ENCODE results near the gene LYSMD1.

LYSMD1 gene

GRCh38 chr1:151130987-151131586, 34.6 kb downstream of the LYSMD1 start:
- Histone ChIP-seq H3K9me3 (no peaks in the 10 kb centered on the region), H3K4me1 (peaks cover 0 to 14% (median 4%) of the 10 kb centered on the region in 4 donors), H3K36me3 (peaks cover 0 to 22% (median 0%) of the 10 kb centered on the region in 3 donors), H3K27me3 (no peaks in the 10 kb centered on the region), H3K4me3 (peak overlapping the region; percentile 40 to 54), H3K27ac (peak overlapping the region; percentile 57 to 64)
- TF ChIP-seq, protein P1, sequence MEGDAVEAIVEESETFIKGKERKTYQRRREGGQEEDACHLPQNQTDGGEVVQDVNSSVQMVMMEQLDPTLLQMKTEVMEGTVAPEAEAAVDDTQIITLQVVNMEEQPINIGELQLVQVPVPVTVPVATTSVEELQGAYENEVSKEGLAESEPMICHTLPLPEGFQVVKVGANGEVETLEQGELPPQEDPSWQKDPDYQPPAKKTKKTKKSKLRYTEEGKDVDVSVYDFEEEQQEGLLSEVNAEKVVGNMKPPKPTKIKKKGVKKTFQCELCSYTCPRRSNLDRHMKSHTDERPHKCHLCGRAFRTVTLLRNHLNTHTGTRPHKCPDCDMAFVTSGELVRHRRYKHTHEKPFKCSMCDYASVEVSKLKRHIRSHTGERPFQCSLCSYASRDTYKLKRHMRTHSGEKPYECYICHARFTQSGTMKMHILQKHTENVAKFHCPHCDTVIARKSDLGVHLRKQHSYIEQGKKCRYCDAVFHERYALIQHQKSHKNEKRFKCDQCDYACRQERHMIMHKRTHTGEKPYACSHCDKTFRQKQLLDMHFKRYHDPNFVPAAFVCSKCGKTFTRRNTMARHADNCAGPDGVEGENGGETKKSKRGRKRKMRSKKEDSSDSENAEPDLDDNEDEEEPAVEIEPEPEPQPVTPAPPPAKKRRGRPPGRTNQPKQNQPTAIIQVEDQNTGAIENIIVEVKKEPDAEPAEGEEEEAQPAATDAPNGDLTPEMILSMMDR (IDR thresholded peaks at IDR 0.05): peak in 1 of 2 experiments; percentile 4
- intact Hi-C loops (cut with DNase I; ENCODE audit: low total_unique reads): no loop called here
- peak; percentile 84 to 92 for DNase-seq

DNA sequence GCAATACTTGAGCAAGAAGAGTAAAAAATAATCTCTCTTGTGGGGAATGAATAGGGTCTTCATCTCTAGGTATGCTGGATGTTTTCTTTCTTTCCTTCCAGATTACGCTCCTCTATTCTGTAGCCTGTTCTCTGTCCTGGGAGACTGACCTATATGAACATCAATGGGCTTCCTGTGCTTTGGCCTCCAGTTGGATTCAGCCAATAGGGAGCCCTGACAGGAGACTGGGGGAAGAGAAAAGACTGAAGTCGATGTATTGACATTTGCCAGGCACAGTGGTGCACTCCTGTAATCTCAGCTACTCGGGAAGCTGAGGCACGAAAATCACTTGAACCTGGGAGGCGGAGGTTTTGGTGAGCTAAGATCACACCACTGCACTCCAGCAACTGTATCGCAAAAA, 36.9 kb downstream of the LYSMD1 start:
- TF ChIP-seq, protein P1 (IDR thresholded peaks at IDR 0.05): no peak
- intact Hi-C loops (cut with DNase I; ENCODE audit: low total_unique reads): no loop called here

DNA sequence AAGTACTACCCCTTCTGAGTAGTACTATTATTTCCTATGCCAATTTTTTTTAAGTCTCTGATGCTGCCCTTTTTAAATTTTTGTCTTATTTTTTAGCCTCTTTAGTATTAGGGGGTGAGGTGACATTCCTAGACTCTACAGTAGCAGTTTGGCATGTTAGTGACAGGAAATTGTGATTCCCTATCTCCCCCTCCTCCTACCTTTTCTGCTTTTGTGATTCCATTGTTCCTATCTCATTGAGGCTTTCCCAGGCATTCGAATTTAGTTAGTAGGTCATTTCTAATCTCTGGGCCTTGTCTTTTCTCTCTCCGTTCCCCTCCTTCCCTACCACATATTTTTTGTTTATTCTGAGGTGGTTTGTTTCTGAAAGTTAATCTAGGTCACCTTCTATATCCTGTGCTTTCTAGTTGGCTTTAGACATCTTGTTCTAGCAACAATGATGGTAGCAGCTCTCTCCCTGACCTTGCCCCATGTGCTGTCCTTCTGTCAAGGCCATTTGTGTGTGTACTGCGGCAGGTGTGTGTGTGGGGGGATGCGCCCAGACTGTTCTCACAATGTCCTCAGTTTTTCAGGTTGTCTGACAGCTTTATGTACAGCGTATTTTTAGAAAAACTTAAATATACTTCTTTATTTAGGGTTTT, 40.8 kb downstream of the LYSMD1 start:
- TF ChIP-seq, protein P1 (IDR thresholded peaks at IDR 0.05): no peak
- Histone ChIP-seq H3K9me3 (no peaks in the 10 kb centered on the region), H3K27me3 (no peaks in the 10 kb centered on the region), H3K4me3 (no peak overlapping the region), H3K27ac (no peak overlapping the region), H3K36me3 (peaks cover 0 to 43% (median 5%) of the 10 kb centered on the region in 3 donors), H3K4me1 (no peaks in the 10 kb centered on the region)
- intact Hi-C loops (cut with DNase I; ENCODE audit: low total_unique reads): no loop called here
- peak in 1 of 2 donors; percentile 7 for DNase-seq

More for the DNA sequence above, 36.9 kb downstream of the LYSMD1 start:
- Histone ChIP-seq H3K4me1 (peaks cover 0 to 14% (median 4%) of the 10 kb centered on the region in 4 donors), H3K27ac (no peak overlapping the region), H3K4me3 (no peak overlapping the region), H3K9me3 (no peaks in the 10 kb centered on the region), H3K27me3 (no peaks in the 10 kb centered on the region), H3K36me3 (peaks cover 0 to 6% (median 0%) of the 10 kb centered on the region in 3 donors)
- DNase-seq: peak in 1 of 2 donors; percentile 33

GRCh38 chr1:151113877-151114276, 51.8 kb downstream of the LYSMD1 start:
- TF ChIP-seq, protein P1 (IDR thresholded peaks at IDR 0.05): no peak
- intact Hi-C loops (cut with DNase I; ENCODE audit: low total_unique reads): no loop called here
- H3K4me1 ChIP-seq: no peaks in the 10 kb centered on the region
- H3K27ac ChIP-seq: no peak overlapping the region
- no peaks in the 10 kb centered on the region for H3K9me3 ChIP-seq
- H3K36me3 ChIP-seq: peaks cover 13 to 63% (median 19%) of the 10 kb centered on the region in 3 donors
- H3K27me3 ChIP-seq: no peaks in the 10 kb centered on the region
- no peak overlapping the region for H3K4me3 ChIP-seq
- no peak for DNase-seq

All from tibial artery (tissue), 4 donors.